ENCODE measurements around the gene TFCP2L1.

Gene TFCP2L1

GRCh38 chr2:121196132-121196848 is 88.7 kb downstream of the TFCP2L1 start:
- no peak for DNase-seq (ENCODE audit: low spot score)

- no peak for DNase-seq (ENCODE audit: low spot score)
These were observed 90.0 kb downstream of the TFCP2L1 start for GRCh38 chr2:121195036-121195435.

GRCh38 chr2:121194626-121195025 is 90.4 kb downstream of the TFCP2L1 start:
- no peak for DNase-seq (ENCODE audit: low spot score)

- no peak for DNase-seq (ENCODE audit: low spot score)
These were observed 91.8 kb downstream of the TFCP2L1 start for GRCh38 chr2:121193185-121193584.

- DNase-seq (ENCODE audit: low spot score): no peak
These were observed 92.4 kb downstream of the TFCP2L1 start for GRCh38 chr2:121192576-121192975.

GRCh38 chr2:121191191-121192170 is 93.5 kb downstream of the TFCP2L1 start:
- DNase-seq (ENCODE audit: low spot score): no peak

GRCh38 chr2:121189661-121190381 is 95.2 kb downstream of the TFCP2L1 start:
- no peak for DNase-seq (ENCODE audit: low spot score)

- no peak for DNase-seq (ENCODE audit: low spot score)
These were observed 96.0 kb downstream of the TFCP2L1 start for GRCh38 chr2:121189011-121189410.

GRCh38 chr2:121187982-121188411 is 97.0 kb downstream of the TFCP2L1 start:
- DNase-seq (ENCODE audit: low spot score): no peak

GRCh38 chr2:121187351-121187981 is 97.5 kb downstream of the TFCP2L1 start:
- DNase-seq (ENCODE audit: low spot score): no peak

GRCh38 chr2:121186261-121186660 is 98.7 kb downstream of the TFCP2L1 start:
- peak; percentile 9 for DNase-seq (ENCODE audit: low spot score)

- peak; percentile 16 for DNase-seq (ENCODE audit: low spot score)
These were observed 99.4 kb downstream of the TFCP2L1 start for GRCh38 chr2:121185571-121186074.

GRCh38 chr2:121185111-121185510 is 99.9 kb downstream of the TFCP2L1 start:
- no peak for DNase-seq (ENCODE audit: low spot score)

- no peak for DNase-seq (ENCODE audit: low spot score)
These were observed 100.6 kb downstream of the TFCP2L1 start for GRCh38 chr2:121184248-121184862.

- no peak for DNase-seq (ENCODE audit: low spot score)
These were observed 102.5 kb downstream of the TFCP2L1 start for GRCh38 chr2:121182520-121182919.

GRCh38 chr2:121179467-121179866 is 105.5 kb downstream of the TFCP2L1 start:
- DNase-seq (ENCODE audit: low spot score): no peak

- DNase-seq (ENCODE audit: low spot score): no peak
These were observed 106.3 kb downstream of the TFCP2L1 start for GRCh38 chr2:121178730-121179129.

GRCh38 chr2:121177896-121178295 is 107.1 kb downstream of the TFCP2L1 start:
- no peak for DNase-seq (ENCODE audit: low spot score)

GRCh38 chr2:121175326-121175725 is 109.7 kb downstream of the TFCP2L1 start:
- no peak for DNase-seq (ENCODE audit: low spot score)

GRCh38 chr2:121173806-121174205 is 111.2 kb downstream of the TFCP2L1 start:
- no peak for DNase-seq (ENCODE audit: low spot score)

GRCh38 chr2:121173112-121173511 is 111.9 kb downstream of the TFCP2L1 start:
- DNase-seq (ENCODE audit: low spot score): no peak
